Measurements from ENCODE around the gene CCL8.

CCL8 gene

GRCh38 chr17:34299027-34299426 lies 20.2 kb upstream of the CCL8 start:
- H3K4me3 ChIP-seq (ENCODE audit: insufficient read depth, low read length, poor library complexity, severe bottlenecking), result no peak overlapping the region
- H4K20me1 ChIP-seq (ENCODE audit: low read depth, low read length), result no peaks in the 10 kb centered on the region
- H3K9ac ChIP-seq (ENCODE audit: low read length), result no peak overlapping the region
- no peaks in the 10 kb centered on the region for H3F3A ChIP-seq (ENCODE audit: insufficient read depth)
- no peaks in the 10 kb centered on the region for H3K9me3 ChIP-seq (ENCODE audit: insufficient read depth, low read length)
- no peak overlapping the region for H2AFZ ChIP-seq (ENCODE audit: low read depth, low read length, severe bottlenecking)
- no peak overlapping the region for H3K27ac ChIP-seq (ENCODE audit: low read depth, low read length)
- H3K79me2 ChIP-seq (ENCODE audit: insufficient read depth, low read length), result no peaks in the 10 kb centered on the region
- H3K36me3 ChIP-seq (ENCODE audit: low read length), result no peaks in the 10 kb centered on the region
- no peaks in the 10 kb centered on the region for H3K27me3 ChIP-seq (ENCODE audit: low read length)
- TF ChIP-seq EZH2phosphoT487 (conservative IDR thresholded peaks at IDR 0.05; ENCODE audit: low read length), result no peak
- no peak for TF ChIP-seq CTCF (IDR thresholded peaks at IDR 0.05; ENCODE audit: insufficient read depth, low read length, poor library complexity, severe bottlenecking)
- H3K4me2 ChIP-seq (ENCODE audit: low read depth, low read length, poor library complexity, severe bottlenecking), result no peak overlapping the region
- no peaks in the 10 kb centered on the region for H3K9me2 ChIP-seq (replicated peaks; ENCODE audit: insufficient read depth, low read length)

- TF ChIP-seq EZH2phosphoT487 (conservative IDR thresholded peaks at IDR 0.05; ENCODE audit: low read length), result no peak
- no peak for TF ChIP-seq CTCF (IDR thresholded peaks at IDR 0.05; ENCODE audit: insufficient read depth, low read length, poor library complexity, severe bottlenecking)
- H3K4me2 ChIP-seq (ENCODE audit: low read depth, low read length, poor library complexity, severe bottlenecking), result no peak overlapping the region
- no peak overlapping the region for H3K27ac ChIP-seq (ENCODE audit: low read depth, low read length)
- no peak overlapping the region for H3K4me3 ChIP-seq (ENCODE audit: insufficient read depth, low read length, poor library complexity, severe bottlenecking)
- no peaks in the 10 kb centered on the region for H3K9me3 ChIP-seq (ENCODE audit: insufficient read depth, low read length)
- H3K9me2 ChIP-seq (replicated peaks; ENCODE audit: insufficient read depth, low read length), result no peaks in the 10 kb centered on the region
- no peaks in the 10 kb centered on the region for H3K79me2 ChIP-seq (ENCODE audit: insufficient read depth, low read length)
- no peaks in the 10 kb centered on the region for H4K20me1 ChIP-seq (ENCODE audit: low read depth, low read length)
- H3K27me3 ChIP-seq (ENCODE audit: low read length), result no peaks in the 10 kb centered on the region
- no peak overlapping the region for H3K9ac ChIP-seq (ENCODE audit: low read length)
- no peak overlapping the region for H2AFZ ChIP-seq (ENCODE audit: low read depth, low read length, severe bottlenecking)
- no peaks in the 10 kb centered on the region for H3F3A ChIP-seq (ENCODE audit: insufficient read depth)
- H3K36me3 ChIP-seq (ENCODE audit: low read length), result no peaks in the 10 kb centered on the region
Measured at GRCh38 chr17:34299956-34300577, 19.2 kb upstream of the CCL8 start.

GRCh38 chr17:34300652-34301370 lies 18.4 kb upstream of the CCL8 start:
- H3K9me3 ChIP-seq (ENCODE audit: insufficient read depth, low read length), result no peaks in the 10 kb centered on the region
- H3K79me2 ChIP-seq (ENCODE audit: insufficient read depth, low read length), result no peaks in the 10 kb centered on the region
- H4K20me1 ChIP-seq (ENCODE audit: low read depth, low read length), result no peaks in the 10 kb centered on the region
- H3K27me3 ChIP-seq (ENCODE audit: low read length), result no peaks in the 10 kb centered on the region
- no peak overlapping the region for H3K4me2 ChIP-seq (ENCODE audit: low read depth, low read length, poor library complexity, severe bottlenecking)
- H3K27ac ChIP-seq (ENCODE audit: low read depth, low read length), result no peak overlapping the region
- no peak overlapping the region for H2AFZ ChIP-seq (ENCODE audit: low read depth, low read length, severe bottlenecking)
- H3K9ac ChIP-seq (ENCODE audit: low read length), result no peak overlapping the region
- no peaks in the 10 kb centered on the region for H3F3A ChIP-seq (ENCODE audit: insufficient read depth)
- TF ChIP-seq CTCF (IDR thresholded peaks at IDR 0.05; ENCODE audit: insufficient read depth, low read length, poor library complexity, severe bottlenecking), result no peak
- no peak for TF ChIP-seq EZH2phosphoT487 (conservative IDR thresholded peaks at IDR 0.05; ENCODE audit: low read length)
- no peaks in the 10 kb centered on the region for H3K36me3 ChIP-seq (ENCODE audit: low read length)
- H3K9me2 ChIP-seq (replicated peaks; ENCODE audit: insufficient read depth, low read length), result no peaks in the 10 kb centered on the region
- no peak overlapping the region for H3K4me3 ChIP-seq (ENCODE audit: insufficient read depth, low read length, poor library complexity, severe bottlenecking)
